IMR-90 (cell line): ENCODE results near the gene COL19A1. TPM values are rescaled to one million over a fixed set of nuclear protein-coding genes. Genes with fewer than 3 reads are reported as not detected.

Source experiments
- ATAC-seq: fragments of 200-7000 bp; cut with Tn5 transposase; 2 replicates; pipeline ENCODE4 v1.9.1; 2020; ENCODE audit warnings: low read depth, mild to moderate bottlenecking, moderate library complexity
- BruUV-seq: library from RNA; stranded (reverse); fragments of 400-500 nt; replicated peaks from 2 replicates; lab custom pipeline; 2021; lab: Mats Ljungman, UMichigan
- CTCF ChIA-PET: fragments of 300-600 bp; formaldehyde crosslinking; extraction: SDS; loops from one replicate; lab custom pipeline; 2021; ENCODE audit warnings: antibody characterized with exemption; lab: Yijun Ruan, JAX
- POLR2A ChIA-PET: fragments of 300-600 bp; sonication (Branson Sonifier 250); formaldehyde crosslinking; loops from one replicate; lab custom pipeline; 2022; ENCODE audit warnings: antibody characterized with exemption; ENCODE audit not compliant: unreplicated experiment; lab: Charles Lee
- DNase-seq: peaks from one replicate; pipeline ENCODE4 v3.0.0; 2013
- H2AFZ ChIP-seq: replicated peaks from 2 replicates; pipeline ENCODE3; 2013; ENCODE audit warnings: low read length, mild to moderate bottlenecking; ENCODE audit not compliant: poor library complexity
- H2AK5ac ChIP-seq: 2 replicates; pipeline ENCODE4 v1.6.1; 2013; ENCODE audit warnings: low read depth, low read length, inconsistent platforms
- H2AK9ac ChIP-seq: replicated peaks from 2 replicates; pipeline ENCODE3; 2013; ENCODE audit warnings: mild to moderate bottlenecking, low read depth, low read length, moderate library complexity; ENCODE audit not compliant: poor library complexity
- H2BK120ac ChIP-seq: 2 replicates; pipeline ENCODE4 v1.6.1; 2013; ENCODE audit warnings: low read depth, low read length, inconsistent platforms
- H2BK15ac ChIP-seq: 3 replicates; pipeline ENCODE4 v1.6.1; 2013; ENCODE audit warnings: low read depth, low read length, inconsistent platforms
- H2BK20ac ChIP-seq: 2 replicates; pipeline ENCODE4 v1.6.1; 2013; ENCODE audit warnings: low read depth, mild to moderate bottlenecking, inconsistent platforms, low read length, moderate library complexity
- H2BK5ac ChIP-seq: 2 replicates; pipeline ENCODE4 v1.6.1; 2013; ENCODE audit warnings: mild to moderate bottlenecking, low read depth, low read length, inconsistent platforms; ENCODE audit not compliant: poor library complexity, severe bottlenecking
- H3K14ac ChIP-seq: replicated peaks from 2 replicates; pipeline ENCODE4 v1.6.1; 2013; ENCODE audit warnings: low read depth, low read length, inconsistent platforms
- H3K18ac ChIP-seq: 2 replicates; pipeline ENCODE4 v1.6.1; 2013; ENCODE audit warnings: low read depth, low read length, control low read depth
- H3K23ac ChIP-seq: 2 replicates; pipeline ENCODE4 v1.6.1; 2013; ENCODE audit warnings: low read depth, low read length, inconsistent platforms
- H3K27ac ChIP-seq: 2 replicates; pipeline ENCODE4 v1.5.1; 2013; ENCODE audit warnings: mild to moderate bottlenecking, control low read depth, low read length; ENCODE audit not compliant: insufficient read depth
- H3K27me3 ChIP-seq: 2 replicates; pipeline ENCODE4 v1.6.1; 2013; ENCODE audit warnings: low read length; ENCODE audit not compliant: control insufficient read depth, insufficient read depth
- H3K36me3 ChIP-seq: 2 replicates; pipeline ENCODE4 v1.6.1; 2013; ENCODE audit warnings: low read length, mixed read lengths; ENCODE audit not compliant: control insufficient read depth, insufficient read depth
- H3K4ac ChIP-seq: 2 replicates; pipeline ENCODE4 v1.6.1; 2013; ENCODE audit warnings: low read depth, low read length, inconsistent platforms
- H3K4me1 ChIP-seq: 2 replicates; pipeline ENCODE4 v1.6.1; 2013; ENCODE audit warnings: low read length, mixed read lengths; ENCODE audit not compliant: control insufficient read depth, insufficient read depth
- H3K4me2 ChIP-seq: 2 replicates; pipeline ENCODE4 v1.6.1; 2013; ENCODE audit warnings: low read depth, mild to moderate bottlenecking, control low read depth, low read length, moderate library complexity
- H3K4me3 ChIP-seq: 2 replicates; pipeline ENCODE4 v1.5.1; 2013; ENCODE audit warnings: low read depth, mild to moderate bottlenecking, control low read depth, low read length, moderate library complexity; ENCODE audit not compliant: insufficient read depth
- H3K56ac ChIP-seq: 2 replicates; pipeline ENCODE4 v1.6.1; 2013; ENCODE audit warnings: low read length, inconsistent platforms; ENCODE audit not compliant: insufficient read depth; ENCODE audit errors: extremely low read depth
- H3K79me1 ChIP-seq, 2 experiments: 2 replicates each; pipeline ENCODE4 v1.6.1; 2013; ENCODE audit warnings: low read length in 2 of 2, inconsistent platforms in 1 of 2, low read depth in 1 of 2
- H3K9ac ChIP-seq: 2 replicates; pipeline ENCODE4 v1.6.1; 2013; ENCODE audit warnings: low read depth, low read length, control low read depth
- H3K9me1 ChIP-seq: 2 replicates; pipeline ENCODE4 v1.6.1; 2013; ENCODE audit warnings: low read length, inconsistent platforms; ENCODE audit not compliant: insufficient read depth
- H3K9me3 ChIP-seq: 2 replicates; pipeline ENCODE4 v1.6.1; 2013; ENCODE audit warnings: low read length; ENCODE audit not compliant: control insufficient read depth, insufficient read depth
- H4K20me1 ChIP-seq: 2 replicates; pipeline ENCODE4 v1.6.1; 2013; ENCODE audit warnings: low read length, inconsistent platforms; ENCODE audit not compliant: insufficient read depth
- H4K5ac ChIP-seq: 2 replicates; pipeline ENCODE4 v1.6.1; 2013; ENCODE audit warnings: mild to moderate bottlenecking, low read depth, low read length, control low read depth
- H4K8ac ChIP-seq, 2 experiments: 2 replicates each; pipeline ENCODE4 v1.6.1; 2013; ENCODE audit warnings: low read depth in 2 of 2, low read length in 2 of 2, control low read depth in 1 of 2, inconsistent platforms in 1 of 2
- H4K91ac ChIP-seq: 2 replicates; pipeline ENCODE4 v1.6.1; 2013; ENCODE audit warnings: low read depth, low read length, inconsistent platforms; ENCODE audit not compliant: insufficient read depth
- BHLHE40 ChIP-seq: fragments of 150-350 bp; IDR thresholded peaks from 2 replicates; pipeline ENCODE4 v1.6.1; 2016; ENCODE audit warnings: mild to moderate bottlenecking, low read depth, low read length
- CEBPB ChIP-seq: IDR thresholded peaks from 2 replicates; pipeline ENCODE4 v1.6.1; 2012; ENCODE audit warnings: low read depth, low read length, improper control_type of control experiment
- CHD1 ChIP-seq: IDR thresholded peaks from 2 replicates; pipeline ENCODE4 v1.6.1; 2012; ENCODE audit warnings: low read depth, low read length, improper control_type of control experiment
- ELK1 ChIP-seq: fragments of 150-350 bp; IDR thresholded peaks from 2 replicates; pipeline ENCODE4 v1.6.1; 2016; ENCODE audit warnings: low read depth, mild to moderate bottlenecking, low read length, moderate library complexity, borderline replicate concordance
- FOS ChIP-seq: fragments of 150-350 bp; IDR thresholded peaks from 2 replicates; pipeline ENCODE4 v1.6.1; 2016; ENCODE audit warnings: low read depth, low read length
- MAFK ChIP-seq: IDR thresholded peaks from 2 replicates; pipeline ENCODE4 v1.6.1; 2012; ENCODE audit warnings: low read depth, low read length, improper control_type of control experiment
- MAZ ChIP-seq: IDR thresholded peaks from 2 replicates; pipeline ENCODE4 v1.6.1; 2012; ENCODE audit warnings: low read depth, mild to moderate bottlenecking, low read length, improper control_type of control experiment, moderate library complexity, borderline replicate concordance
- MXI1 ChIP-seq: IDR thresholded peaks from 2 replicates; pipeline ENCODE4 v1.6.1; 2012; ENCODE audit warnings: low read depth, mild to moderate bottlenecking, low read length, moderate library complexity, borderline replicate concordance
- NFE2L2 ChIP-seq: fragments of 150-350 bp; IDR thresholded peaks from 2 replicates; pipeline ENCODE4 v1.6.1; 2016; ENCODE audit warnings: low read depth, mild to moderate bottlenecking, low read length
- POLR2A ChIP-seq: IDR thresholded peaks from 2 replicates; pipeline ENCODE4 v1.6.1; 2012; ENCODE audit warnings: mild to moderate bottlenecking, low read depth, low read length
- RAD21 ChIP-seq: IDR thresholded peaks from 2 replicates; pipeline ENCODE4 v1.6.1; 2012; ENCODE audit warnings: low read length, improper control_type of control experiment
- RCOR1 ChIP-seq: IDR thresholded peaks from 2 replicates; pipeline ENCODE4 v1.6.1; 2012; ENCODE audit warnings: mild to moderate bottlenecking, low read length, improper control_type of control experiment; ENCODE audit not compliant: insufficient replicate concordance
- RFX5 ChIP-seq: IDR thresholded peaks from 2 replicates; pipeline ENCODE4 v1.8.0; 2012; ENCODE audit warnings: low read depth, mild to moderate bottlenecking, low read length, moderate library complexity
- SMC3 ChIP-seq: fragments of 150-350 bp; IDR thresholded peaks from 2 replicates; pipeline ENCODE4 v1.6.1; 2016; ENCODE audit warnings: low read depth, mild to moderate bottlenecking, antibody characterized with exemption, low read length, moderate library complexity
- WGBS, 2 experiments: methylation state at CpG; one replicate each; pipeline versions ENCODE4 v1.1.5 to v1.1.7; 2013; ENCODE audit warnings: missing lambda C conversion rate in 2 of 2; ENCODE audit not compliant: insufficient read length in 1 of 2; ENCODE audit errors: extremely low coverage in 2 of 2; 5-methylcytosine and 5-hydroxymethylcytosine counted together
- dilution Hi-C: fragments of 300-500 bp; cut with HindIII; formaldehyde crosslinking; loops from one replicate; pipeline ENCODE4 v1.14.3; 2018; ENCODE audit warnings: low sequenced_read_pairs; ENCODE audit not compliant: unreplicated experiment
- in situ Hi-C: fragments of 300-500 bp; cut with MboI; formaldehyde crosslinking; loops from 3 replicates; pipeline ENCODE4 v1.14.3; 2019; ENCODE audit warnings: low sequenced_read_pairs, inconsistent platforms, mixed read lengths
- intact Hi-C: fragments of 100-400 bp; cut with micrococcal nuclease; formaldehyde crosslinking; loops from 2 replicates; pipeline ENCODE4 v1.10.0; 2022
- polyA plus RNA-seq, 3 experiments: library from polyadenylated mRNA; depleted of rRNA; stranded (reverse); fragments of >200 nt; gene quantifications; 2 replicates each; pipeline ENCODE4 v1.2.3, GENCODE V29; 2012; ENCODE audit warnings: low replicate concordance in 1 of 3
- total RNA-seq: library from RNA; depleted of rRNA; stranded (reverse); fragments of >200 nt; gene quantifications from 2 replicates; pipeline ENCODE4 v1.2.3, GENCODE V29; 2012
- TF ChIP-seq, protein P1 (sequence below): fragments of 150-350 bp; IDR thresholded peaks from 2 replicates; pipeline ENCODE4 v1.6.1; 2017; ENCODE audit warnings: mild to moderate bottlenecking, antibody characterized with exemption, low read length, low read depth
- TF ChIP-seq, protein P2 (sequence below): conservative IDR thresholded peaks from 2 replicates; pipeline ENCODE4 v1.5.1; 2012; ENCODE audit warnings: mild to moderate bottlenecking, low read depth, low read length, improper control_type of control experiment

The COL19A1 gene
- total and polyA plus RNA-seq, 2 of the 4 experiments (the other 2 are of a cell fraction): under 0.01 TPM; not detected in 1

GRCh38 chr6:70258483-70258882 is 392.1 kb downstream of the COL19A1 start:
- no CpG with 5 or more reads among the region's 1 CpG for whole genome bisulfite sequencing, 2 experiments
- no peak overlapping the region for H2AK5ac ChIP-seq
- ChIA-PET CTCF (no interaction called here), POLR2A (no interaction called here)
- no peak overlapping the region for H2BK120ac ChIP-seq
- no peak overlapping the region for H4K8ac ChIP-seq
- H2AK9ac ChIP-seq: no peak overlapping the region
- no TSS peak for BruUV-seq
- no peak overlapping the region for H3K4me3 ChIP-seq
- H4K5ac ChIP-seq: no peak overlapping the region
- H3K9me1 ChIP-seq: no peaks in the 10 kb centered on the region
- ATAC-seq: no peak
- H3K4ac ChIP-seq: no peak overlapping the region
- H3K56ac ChIP-seq: no peak overlapping the region
- H4K20me1 ChIP-seq: no peaks in the 10 kb centered on the region
- H4K91ac ChIP-seq: no peak overlapping the region
- in situ Hi-C loops: no loop called here
- TF ChIP-seq BHLHE40 (no peak), RCOR1 (no peak), MAFK (no peak), FOS (no peak), POLR2A (no peak), MAZ (no peak), RAD21 (no peak), SMC3 (no peak), MXI1 (no peak), RFX5 (no peak), NFE2L2 (no peak), CHD1 (no peak), ELK1 (no peak), CEBPB (no peak)
- TF ChIP-seq, protein P1, sequence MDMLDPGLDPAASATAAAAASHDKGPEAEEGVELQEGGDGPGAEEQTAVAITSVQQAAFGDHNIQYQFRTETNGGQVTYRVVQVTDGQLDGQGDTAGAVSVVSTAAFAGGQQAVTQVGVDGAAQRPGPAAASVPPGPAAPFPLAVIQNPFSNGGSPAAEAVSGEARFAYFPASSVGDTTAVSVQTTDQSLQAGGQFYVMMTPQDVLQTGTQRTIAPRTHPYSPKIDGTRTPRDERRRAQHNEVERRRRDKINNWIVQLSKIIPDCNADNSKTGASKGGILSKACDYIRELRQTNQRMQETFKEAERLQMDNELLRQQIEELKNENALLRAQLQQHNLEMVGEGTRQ: no peak
- TF ChIP-seq, protein P2, sequence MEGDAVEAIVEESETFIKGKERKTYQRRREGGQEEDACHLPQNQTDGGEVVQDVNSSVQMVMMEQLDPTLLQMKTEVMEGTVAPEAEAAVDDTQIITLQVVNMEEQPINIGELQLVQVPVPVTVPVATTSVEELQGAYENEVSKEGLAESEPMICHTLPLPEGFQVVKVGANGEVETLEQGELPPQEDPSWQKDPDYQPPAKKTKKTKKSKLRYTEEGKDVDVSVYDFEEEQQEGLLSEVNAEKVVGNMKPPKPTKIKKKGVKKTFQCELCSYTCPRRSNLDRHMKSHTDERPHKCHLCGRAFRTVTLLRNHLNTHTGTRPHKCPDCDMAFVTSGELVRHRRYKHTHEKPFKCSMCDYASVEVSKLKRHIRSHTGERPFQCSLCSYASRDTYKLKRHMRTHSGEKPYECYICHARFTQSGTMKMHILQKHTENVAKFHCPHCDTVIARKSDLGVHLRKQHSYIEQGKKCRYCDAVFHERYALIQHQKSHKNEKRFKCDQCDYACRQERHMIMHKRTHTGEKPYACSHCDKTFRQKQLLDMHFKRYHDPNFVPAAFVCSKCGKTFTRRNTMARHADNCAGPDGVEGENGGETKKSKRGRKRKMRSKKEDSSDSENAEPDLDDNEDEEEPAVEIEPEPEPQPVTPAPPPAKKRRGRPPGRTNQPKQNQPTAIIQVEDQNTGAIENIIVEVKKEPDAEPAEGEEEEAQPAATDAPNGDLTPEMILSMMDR: no peak
- H3K9me3 ChIP-seq: no peaks in the 10 kb centered on the region
- no peaks in the 10 kb centered on the region for H3K79me1 ChIP-seq
- no peaks in the 10 kb centered on the region for H3K4me1 ChIP-seq
- intact Hi-C loops: no loop called here
- no peak overlapping the region for H3K27ac ChIP-seq
- dilution Hi-C loops: no loop called here
- no peaks in the 10 kb centered on the region for H3K27me3 ChIP-seq
- DNase-seq: no peak
- no peak overlapping the region for H2BK5ac ChIP-seq
- H3K36me3 ChIP-seq: no peaks in the 10 kb centered on the region
- no peak overlapping the region for H3K9ac ChIP-seq
- no peak overlapping the region for H2BK15ac ChIP-seq
- no peak overlapping the region for H3K18ac ChIP-seq
- no peak overlapping the region for H3K23ac ChIP-seq
- H2AFZ ChIP-seq: no peak overlapping the region
- no peak overlapping the region for H2BK20ac ChIP-seq
- no peak overlapping the region for H3K14ac ChIP-seq
- H3K4me2 ChIP-seq: no peak overlapping the region
